ENCODE measurements around the gene HELQ. TPM values are rescaled to one million over a fixed set of nuclear protein-coding genes. Genes with fewer than 3 reads are reported as not detected.
A peak's percentile ranks its signal among the peaks of the same experiment; 100 is the strongest.

The HELQ gene
- total and polyA plus RNA-seq, 9 of the 15 experiments (the other 6 are each of a cell fraction or from before 2014, with no cell fraction given): 3.5 to 15.2 (median 11.9) TPM

DNA sequence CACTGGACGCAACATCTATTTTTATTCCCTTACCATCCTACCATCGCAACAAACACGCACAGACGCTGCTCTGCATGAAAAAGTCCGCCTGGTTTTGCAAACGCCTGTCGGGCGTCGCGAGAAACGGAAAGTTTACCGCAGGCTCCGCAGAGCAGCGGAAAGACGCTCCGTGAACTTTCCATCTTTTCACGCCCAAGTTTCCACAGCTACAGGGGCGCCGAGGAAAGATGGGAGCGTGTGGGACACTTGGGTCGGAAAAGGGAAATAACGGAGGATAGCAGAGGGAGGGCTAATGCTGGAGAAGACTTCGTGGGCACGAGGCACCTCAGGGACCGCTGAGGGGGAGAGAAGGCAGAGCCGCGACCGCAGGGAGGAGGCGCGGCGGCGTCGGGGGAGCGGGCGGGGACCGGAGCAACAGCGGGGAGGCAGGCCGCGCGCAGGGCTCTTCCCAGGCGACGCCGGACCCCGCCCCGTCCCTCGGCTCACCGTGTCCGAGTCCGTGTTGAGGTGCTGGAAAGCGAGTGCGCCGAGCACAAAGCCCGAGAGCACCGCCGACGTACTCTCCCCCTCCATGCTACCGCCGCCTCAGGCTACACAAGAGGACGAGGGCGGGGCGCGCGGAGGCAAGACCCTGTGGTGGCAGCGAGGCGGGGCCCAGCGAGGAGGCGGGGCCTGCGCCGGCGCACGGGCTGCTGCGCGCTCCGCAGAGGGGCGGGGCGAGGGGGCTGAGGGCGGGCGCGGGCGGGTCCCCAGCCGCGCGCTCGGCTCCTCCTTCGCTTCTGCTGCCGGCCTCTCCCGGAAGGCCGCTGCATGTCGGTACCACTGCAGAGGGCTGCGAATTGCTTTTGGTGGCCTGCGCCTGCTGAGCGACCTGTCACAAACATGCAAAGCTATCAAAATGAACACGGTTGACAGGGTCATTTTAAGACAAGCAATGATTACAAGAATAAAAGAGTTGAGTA is 29.2 kb upstream of the HELQ start, which contains the start of gene ABRAXAS1 (continued):
- TF ChIP-seq SMARCA4 (IDR thresholded peaks at IDR 0.05) (peak; percentile 67), YBX1 (IDR thresholded peaks at IDR 0.05) (no peak), TFAM (CRISPR knock-in tag; conservative IDR thresholded peaks at IDR 0.05) (no peak), ZNF707 (CRISPR knock-in tag; conservative IDR thresholded peaks at IDR 0.05) (no peak), TCFL5 (CRISPR knock-in tag; conservative IDR thresholded peaks at IDR 0.05) (no peak), FOXK1 (CRISPR knock-in tag; IDR thresholded peaks at IDR 0.05; ENCODE audit: borderline replicate concordance) (peak; percentile 93; the same call in 1 of the 2 replicates), CHD4 (IDR thresholded peaks at IDR 0.05; ENCODE audit: insufficient read depth, insufficient replicate concordance, low read depth, low read length, poor library complexity, severe bottlenecking) (no peak), ZNF24 (IDR thresholded peaks at IDR 0.05) (no peak), GTF2E2 (tag; IDR thresholded peaks at IDR 0.05) (0 out of 2 replicates have a peak, but pooled peaks have one; percentile 13), DACH1 (IDR thresholded peaks at IDR 0.05; ENCODE audit: partially characterized antibody) (peak; percentile 12), ZNF76 (CRISPR knock-in tag; IDR thresholded peaks at IDR 0.05; ENCODE audit: borderline replicate concordance) (0 out of 2 replicates have a peak, but pooled peaks have one; percentile 38), SRSF3 (IDR thresholded peaks at IDR 0.05; ENCODE audit: insufficient read depth, low read length) (no peak), RBM25 (IDR thresholded peaks at IDR 0.05; ENCODE audit: low read depth, low read length, severe bottlenecking) (no peak)
- TF ChIP-seq, protein P1, sequence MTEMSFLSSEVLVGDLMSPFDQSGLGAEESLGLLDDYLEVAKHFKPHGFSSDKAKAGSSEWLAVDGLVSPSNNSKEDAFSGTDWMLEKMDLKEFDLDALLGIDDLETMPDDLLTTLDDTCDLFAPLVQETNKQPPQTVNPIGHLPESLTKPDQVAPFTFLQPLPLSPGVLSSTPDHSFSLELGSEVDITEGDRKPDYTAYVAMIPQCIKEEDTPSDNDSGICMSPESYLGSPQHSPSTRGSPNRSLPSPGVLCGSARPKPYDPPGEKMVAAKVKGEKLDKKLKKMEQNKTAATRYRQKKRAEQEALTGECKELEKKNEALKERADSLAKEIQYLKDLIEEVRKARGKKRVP (CRISPR knock-in tag; IDR thresholded peaks at IDR 0.05): no peak
- TF ChIP-seq, protein P2, sequence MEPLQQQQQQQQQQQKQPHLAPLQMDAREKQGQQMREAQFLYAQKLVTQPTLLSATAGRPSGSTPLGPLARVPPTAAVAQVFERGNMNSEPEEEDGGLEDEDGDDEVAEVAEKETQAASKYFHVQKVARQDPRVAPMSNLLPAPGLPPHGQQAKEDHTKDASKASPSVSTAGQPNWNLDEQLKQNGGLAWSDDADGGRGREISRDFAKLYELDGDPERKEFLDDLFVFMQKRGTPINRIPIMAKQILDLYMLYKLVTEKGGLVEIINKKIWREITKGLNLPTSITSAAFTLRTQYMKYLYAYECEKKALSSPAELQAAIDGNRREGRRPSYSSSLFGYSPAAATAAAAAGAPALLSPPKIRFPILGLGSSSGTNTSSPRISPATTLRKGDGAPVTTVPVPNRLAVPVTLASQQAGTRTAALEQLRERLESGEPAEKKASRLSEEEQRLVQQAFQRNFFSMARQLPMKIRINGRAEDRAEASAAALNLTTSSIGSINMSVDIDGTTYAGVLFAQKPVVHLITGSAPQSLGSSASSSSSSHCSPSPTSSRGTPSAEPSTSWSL (CRISPR knock-in tag; IDR thresholded peaks at IDR 0.05; ENCODE audit: borderline replicate concordance): no peak
- TF ChIP-seq, protein P3, sequence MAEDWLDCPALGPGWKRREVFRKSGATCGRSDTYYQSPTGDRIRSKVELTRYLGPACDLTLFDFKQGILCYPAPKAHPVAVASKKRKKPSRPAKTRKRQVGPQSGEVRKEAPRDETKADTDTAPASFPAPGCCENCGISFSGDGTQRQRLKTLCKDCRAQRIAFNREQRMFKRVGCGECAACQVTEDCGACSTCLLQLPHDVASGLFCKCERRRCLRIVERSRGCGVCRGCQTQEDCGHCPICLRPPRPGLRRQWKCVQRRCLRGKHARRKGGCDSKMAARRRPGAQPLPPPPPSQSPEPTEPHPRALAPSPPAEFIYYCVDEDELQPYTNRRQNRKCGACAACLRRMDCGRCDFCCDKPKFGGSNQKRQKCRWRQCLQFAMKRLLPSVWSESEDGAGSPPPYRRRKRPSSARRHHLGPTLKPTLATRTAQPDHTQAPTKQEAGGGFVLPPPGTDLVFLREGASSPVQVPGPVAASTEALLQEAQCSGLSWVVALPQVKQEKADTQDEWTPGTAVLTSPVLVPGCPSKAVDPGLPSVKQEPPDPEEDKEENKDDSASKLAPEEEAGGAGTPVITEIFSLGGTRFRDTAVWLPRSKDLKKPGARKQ (CRISPR knock-in tag; IDR thresholded peaks at IDR 0.05): no peak
- TF ChIP-seq, protein P4, sequence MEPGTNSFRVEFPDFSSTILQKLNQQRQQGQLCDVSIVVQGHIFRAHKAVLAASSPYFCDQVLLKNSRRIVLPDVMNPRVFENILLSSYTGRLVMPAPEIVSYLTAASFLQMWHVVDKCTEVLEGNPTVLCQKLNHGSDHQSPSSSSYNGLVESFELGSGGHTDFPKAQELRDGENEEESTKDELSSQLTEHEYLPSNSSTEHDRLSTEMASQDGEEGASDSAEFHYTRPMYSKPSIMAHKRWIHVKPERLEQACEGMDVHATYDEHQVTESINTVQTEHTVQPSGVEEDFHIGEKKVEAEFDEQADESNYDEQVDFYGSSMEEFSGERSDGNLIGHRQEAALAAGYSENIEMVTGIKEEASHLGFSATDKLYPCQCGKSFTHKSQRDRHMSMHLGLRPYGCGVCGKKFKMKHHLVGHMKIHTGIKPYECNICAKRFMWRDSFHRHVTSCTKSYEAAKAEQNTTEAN (CRISPR knock-in tag; IDR thresholded peaks at IDR 0.05): 0 out of 2 replicates have a peak, but pooled peaks have one; percentile 62
- TF ChIP-seq, protein P5, sequence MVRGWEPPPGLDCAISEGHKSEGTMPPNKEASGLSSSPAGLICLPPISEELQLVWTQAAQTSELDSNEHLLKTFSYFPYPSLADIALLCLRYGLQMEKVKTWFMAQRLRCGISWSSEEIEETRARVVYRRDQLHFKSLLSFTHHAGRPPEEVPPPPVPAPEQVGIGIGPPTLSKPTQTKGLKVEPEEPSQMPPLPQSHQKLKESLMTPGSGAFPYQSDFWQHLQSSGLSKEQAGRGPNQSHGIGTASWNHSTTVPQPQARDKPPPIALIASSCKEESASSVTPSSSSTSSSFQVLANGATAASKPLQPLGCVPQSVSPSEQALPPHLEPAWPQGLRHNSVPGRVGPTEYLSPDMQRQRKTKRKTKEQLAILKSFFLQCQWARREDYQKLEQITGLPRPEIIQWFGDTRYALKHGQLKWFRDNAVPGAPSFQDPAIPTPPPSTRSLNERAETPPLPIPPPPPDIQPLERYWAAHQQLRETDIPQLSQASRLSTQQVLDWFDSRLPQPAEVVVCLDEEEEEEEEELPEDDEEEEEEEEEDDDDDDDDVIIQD (CRISPR knock-in tag; IDR thresholded peaks at IDR 0.05): no peak

Measured in K562 (cell line).